HFFc6 (cell line): ENCODE data around the gene KCTD21. TPM values are rescaled to one million over a fixed set of nuclear protein-coding genes. Genes with fewer than 3 reads are reported as not detected.

ENCODE experiments used
- DNase-seq: peaks from one replicate; pipeline ENCODE4 v3.0.0-alpha.2; 2018
- H3K27ac Mint-ChIP-seq: 2 replicates; pipeline ENCODE4 v1.8.0; 2020; ENCODE audit warnings: mild to moderate bottlenecking, mixed read lengths
- H3K27me3 Mint-ChIP-seq: 2 replicates; pipeline ENCODE4 v1.8.0; 2021; ENCODE audit warnings: mild to moderate bottlenecking, moderate library complexity, mixed read lengths; ENCODE audit not compliant: insufficient read depth
- H3K36me3 Mint-ChIP-seq: 2 replicates; pipeline ENCODE4 v1.8.0; 2021; ENCODE audit warnings: low read depth, mixed read lengths
- H3K4me1 Mint-ChIP-seq: 2 replicates; pipeline ENCODE4 v1.8.0; 2020; ENCODE audit warnings: low read depth, mixed read lengths
- H3K4me3 Mint-ChIP-seq: 2 replicates; pipeline ENCODE4 v1.8.0; 2020; ENCODE audit warnings: mild to moderate bottlenecking, moderate library complexity, mixed read lengths
- H3K9me3 Mint-ChIP-seq: 2 replicates; pipeline ENCODE4 v1.8.0; 2020; ENCODE audit warnings: mild to moderate bottlenecking, mixed read lengths
- CTCF ChIP-seq: fragments of 200-600 bp; sonication (generic); IDR thresholded peaks from 2 replicates; pipeline ENCODE4 v1.5.0; 2021; ENCODE audit warnings: antibody characterized with exemption, mild to moderate bottlenecking
- total RNA-seq, 6 experiments: library from RNA; stranded (reverse); fragmentation: NEBNext Ultra II Directional; extraction: Animal tissue kit (Norgen Biotek cat#: 25700); gene quantifications; 2 replicates in 1 of 6; 3 replicates in 5 of 6; pipeline ENCODE4 v1.2.3, GENCODE V29; 2021

The KCTD21 gene
- total RNA-seq, 6 experiments from 2014 or later = 10.4 to 15.7 (median 12.6) TPM

GRCh38 chr11:78161346-78161745, 27.1 kb downstream of the KCTD21 start:
- no peak for TF ChIP-seq CTCF
- no peaks in the 10 kb centered on the region for H3K9me3 Mint-ChIP-seq
- H3K4me3 Mint-ChIP-seq = no peak overlapping the region
- no peak for DNase-seq
- no peak overlapping the region for H3K27ac Mint-ChIP-seq
- H3K36me3 Mint-ChIP-seq = no peaks in the 10 kb centered on the region
- no peaks in the 10 kb centered on the region; the same call in 1 of the 2 replicates for H3K4me1 Mint-ChIP-seq
- peaks cover 5% of the 10 kb centered on the region for H3K27me3 Mint-ChIP-seq

- Mint-ChIP-seq H3K4me1 (no peaks in the 10 kb centered on the region; the same call in 1 of the 2 replicates), H3K4me3 (no peak overlapping the region), H3K9me3 (no peaks in the 10 kb centered on the region), H3K27ac (no peak overlapping the region), H3K36me3 (no peaks in the 10 kb centered on the region), H3K27me3 (peaks cover 5% of the 10 kb centered on the region)
- no peak for TF ChIP-seq CTCF
- no peak for DNase-seq
These were observed 27.9 kb downstream of the KCTD21 start for GRCh38 chr11:78160557-78160956.

GRCh38 chr11:78158987-78159652, 29.3 kb downstream of the KCTD21 start:
- Mint-ChIP-seq H3K4me3 (no peak overlapping the region), H3K27me3 (peaks cover 4% of the 10 kb centered on the region), H3K4me1 (no peaks in the 10 kb centered on the region; the same call in 1 of the 2 replicates), H3K36me3 (no peaks in the 10 kb centered on the region), H3K27ac (no peak overlapping the region), H3K9me3 (no peaks in the 10 kb centered on the region)
- DNase-seq = no peak
- TF ChIP-seq CTCF = no peak

GRCh38 chr11:78156127-78156844, 32.1 kb downstream of the KCTD21 start:
- Mint-ChIP-seq H3K36me3 (no peaks in the 10 kb centered on the region), H3K27ac (no peak overlapping the region), H3K4me1 (no peaks in the 10 kb centered on the region; the same call in 1 of the 2 replicates), H3K4me3 (no peak overlapping the region), H3K9me3 (no peaks in the 10 kb centered on the region), H3K27me3 (peaks cover 2% of the 10 kb centered on the region; the same call in 1 of the 2 replicates)
- TF ChIP-seq CTCF = no peak
- DNase-seq = no peak

- TF ChIP-seq CTCF = no peak
- no peak overlapping the region for H3K27ac Mint-ChIP-seq
- H3K36me3 Mint-ChIP-seq = no peaks in the 10 kb centered on the region
- DNase-seq = no peak
- H3K4me1 Mint-ChIP-seq = peaks cover 18% of the 10 kb centered on the region
- H3K9me3 Mint-ChIP-seq = no peaks in the 10 kb centered on the region
- H3K4me3 Mint-ChIP-seq = no peak overlapping the region
- H3K27me3 Mint-ChIP-seq = peaks cover 1% of the 10 kb centered on the region
These were observed 36.6 kb downstream of the KCTD21 start for GRCh38 chr11:78151804-78152203.
